K562 (cell line): Measurements from ENCODE around the gene SRCAP. TPM values are rescaled to one million over a fixed set of nuclear protein-coding genes. Genes with fewer than 3 reads are reported as not detected.

Experiments
- CBFA2T2 ChIP-seq: fragments of 450-650 bp; conservative IDR thresholded peaks from 2 replicates; pipeline ENCODE4 v1.6.1; 2017; ENCODE audit warnings: mild to moderate bottlenecking
- EHMT2 ChIP-seq: fragments of 450-650 bp; IDR thresholded peaks from 2 replicates; pipeline ENCODE4 v1.6.1; 2018; ENCODE audit warnings: antibody characterized with exemption
- ELF1 ChIP-seq: fragments of 200-800 bp; sonication (Bioruptor generic); IDR thresholded peaks from 2 replicates; pipeline ENCODE4 v1.6.1; 2016; ENCODE audit warnings: missing genetic modification characterization, missing compliant biosample characterization
- KAT2B ChIP-seq: IDR thresholded peaks from one replicate; pipeline ENCODE4 v1.6.1; 2012; ENCODE audit warnings: low read depth, mild to moderate bottlenecking, control low read depth, inconsistent platforms, low read length, moderate library complexity
- MCM3 ChIP-seq: fragments of 450-650 bp; IDR thresholded peaks from 2 replicates; pipeline ENCODE4 v1.6.1; 2016
- MITF ChIP-seq: IDR thresholded peaks from 2 replicates; pipeline ENCODE4 v1.6.1; 2014; ENCODE audit warnings: antibody characterized with exemption
- MLX ChIP-seq, 2 experiments: fragments of 450-650 bp in 1 of 2; sonication (generic) in 1 of 2; formaldehyde crosslinking; conservative IDR thresholded peaks; 2 replicates each; pipeline versions ENCODE4 v1.4.0 to v1.8.1; 2020 to 2022; ENCODE audit warnings: mild to moderate bottlenecking in 1 of 2, missing genetic modification reagents in 1 of 2
- NFE2L1 ChIP-seq: fragments of 450-650 bp; IDR thresholded peaks from 2 replicates; pipeline ENCODE4 v1.6.1; 2016; ENCODE audit warnings: missing genetic modification characterization, low read depth, mild to moderate bottlenecking, missing compliant biosample characterization, moderate library complexity, borderline replicate concordance
- NFIX ChIP-seq: fragments of 250-450 bp; sonication (Bioruptor Pico); IDR thresholded peaks from 2 replicates; pipeline ENCODE4 v1.4.0; 2020; ENCODE audit warnings: low read depth, mild to moderate bottlenecking, moderate library complexity
- SMARCA5 ChIP-seq: fragments of 450-650 bp; IDR thresholded peaks from 2 replicates; pipeline ENCODE4 v1.6.1; 2016
- SMARCC2 ChIP-seq: fragments of 450-650 bp; IDR thresholded peaks from 2 replicates; pipeline ENCODE4 v1.6.1; 2017; ENCODE audit warnings: antibody characterized with exemption, moderate library complexity, mild to moderate bottlenecking, low read depth
- THRAP3 ChIP-seq: fragments of 450-650 bp; IDR thresholded peaks from 2 replicates; pipeline ENCODE4 v1.6.1; 2016; ENCODE audit warnings: mild to moderate bottlenecking, inconsistent platforms, borderline replicate concordance
- USF1 ChIP-seq: sonication (generic); formaldehyde crosslinking; IDR thresholded peaks from 2 replicates; pipeline ENCODE4 v1.9.0; 2022; ENCODE audit warnings: mild to moderate bottlenecking, missing genetic modification reagents
- ZNF232 ChIP-seq: sonication (generic); formaldehyde crosslinking; IDR thresholded peaks from 2 replicates; pipeline ENCODE4 v1.8.0; 2022; ENCODE audit warnings: mild to moderate bottlenecking, missing genetic modification reagents
- ZNF347 ChIP-seq: fragments of 450-650 bp; formaldehyde crosslinking; IDR thresholded peaks from 2 replicates; pipeline ENCODE4 v1.4.0; 2020; ENCODE audit warnings: low read depth, mild to moderate bottlenecking, moderate library complexity
- ZNF408 ChIP-seq: fragments of 250-450 bp; sonication (Bioruptor Pico); IDR thresholded peaks from 2 replicates; pipeline ENCODE4 v1.4.0; 2020; ENCODE audit warnings: low read depth, mild to moderate bottlenecking, moderate library complexity
- ZNF431 ChIP-seq: sonication (generic); formaldehyde crosslinking; IDR thresholded peaks from 2 replicates; pipeline ENCODE4 v1.8.0; 2022; ENCODE audit warnings: mild to moderate bottlenecking, missing genetic modification reagents
- ZNF449 ChIP-seq: fragments of 250-450 bp; sonication (Bioruptor Pico); IDR thresholded peaks from 2 replicates; pipeline ENCODE4 v1.8.0; 2022; ENCODE audit warnings: moderate library complexity, mild to moderate bottlenecking, inconsistent platforms
- ZNF518B ChIP-seq: fragments of 250-450 bp; sonication (Bioruptor Pico); IDR thresholded peaks from 2 replicates; pipeline ENCODE4 v1.5.0; 2021; ENCODE audit warnings: mild to moderate bottlenecking, moderate library complexity
- ZNF79 ChIP-seq: fragments of 250-450 bp; sonication (Bioruptor Pico); IDR thresholded peaks from 2 replicates; pipeline ENCODE4 v1.4.0; 2020; ENCODE audit warnings: low read depth, mild to moderate bottlenecking, moderate library complexity
- polyA plus RNA-seq, 8 experiments: library from polyadenylated mRNA; depleted of rRNA in 4 of 8; stranded (reverse) in 5 of 8; unstranded in 3 of 8; fragments of >200 nt; fragmentation: Nextera tagmentation in 2 of 8; fragmentation: Illumina TruSeq in 1 of 8; extraction: Ambion mirVana in 2 of 8; extraction: Trizol in 1 of 8; gene quantifications; 2 replicates each; pipeline versions ENCODE4 v1.2.1 to v1.2.3, GENCODE V29; 2011 to 2014; ENCODE audit warnings: inconsistent platforms in 1 of 8, missing spikeins in 1 of 8
- total RNA-seq, 7 experiments: library from RNA; depleted of rRNA in 6 of 7; stranded (reverse); fragments of >200 nt in 6 of 7; fragmentation: Illumina TruSeq in 2 of 7; extraction: Trizol in 2 of 7; gene quantifications; 2 replicates each; pipeline versions ENCODE4 v1.2.1 to v1.2.3, GENCODE V29; 2011 to 2021; ENCODE audit warnings: low replicate concordance in 1 of 7

The SRCAP gene
- total and polyA plus RNA-seq, 9 of the 15 experiments (the other 6 are each of a cell fraction or from before 2014, with no cell fraction given): 0.21 to 62.6 (median 5.8) TPM

- no peak for TF ChIP-seq MITF
- no peak for TF ChIP-seq CBFA2T2
- no peak for TF ChIP-seq NFE2L1 (tag)
- TF ChIP-seq THRAP3: no peak
- TF ChIP-seq ZNF79 (CRISPR knock-in tag): no peak
- no peak for TF ChIP-seq NFIX (CRISPR knock-in tag)
- TF ChIP-seq ZNF347 (CRISPR knock-in tag): no peak
- TF ChIP-seq USF1 (CRISPR knock-in tag): 0 out of 2 replicates have a peak, but pooled peaks have one; percentile 21
- TF ChIP-seq ELF1 (tag): no peak
- TF ChIP-seq MLX (CRISPR knock-in tag; conservative IDR thresholded peaks at IDR 0.05): peak in 1 of 2 experiments; percentile 83; a peak in 2 of 4 replicates
- TF ChIP-seq MCM3: no peak
- 0 out of 2 replicates have a peak, but pooled peaks have one; percentile 17 for TF ChIP-seq SMARCA5
- no peak for TF ChIP-seq SMARCC2
- no peak for TF ChIP-seq EHMT2
- TF ChIP-seq ZNF518B (CRISPR knock-in tag): no peak
- 0 out of 2 replicates have a peak, but pooled peaks have one; percentile 14 for TF ChIP-seq ZNF408 (CRISPR knock-in tag)
- TF ChIP-seq KAT2B: no peak
- no peak for TF ChIP-seq ZNF232 (CRISPR knock-in tag)
- no peak; the same call in 1 of the 2 replicates for TF ChIP-seq ZNF431 (CRISPR knock-in tag)
- TF ChIP-seq ZNF449 (CRISPR knock-in tag): peak; percentile 32; the same call in 1 of the 2 replicates
These were observed 41.8 kb upstream of the SRCAP start (continued) for GRCh38 chr16:30656974-30657865.
